Stimulated activated CD8-positive, alpha-beta memory T cell treated with anti-CD3 and anti-CD28 coated beads, Interleukin-2, amount 100 ng/mL, for 48 hours (primary cell): Measurements from ENCODE around the gene PADI1.
"Not testable (repeated sequence)": the region's sequence is repeated elsewhere in the genome, so short reads cannot be mapped to it uniquely, and the experiment has no call there.

Source experiments
- DNase-seq, 2 donors: peaks; one replicate each; pipeline ENCODE4 v3.0.0-alpha.2; 2020; ENCODE audit warnings: low read depth in 2 of 2

Gene PADI1

DNA sequence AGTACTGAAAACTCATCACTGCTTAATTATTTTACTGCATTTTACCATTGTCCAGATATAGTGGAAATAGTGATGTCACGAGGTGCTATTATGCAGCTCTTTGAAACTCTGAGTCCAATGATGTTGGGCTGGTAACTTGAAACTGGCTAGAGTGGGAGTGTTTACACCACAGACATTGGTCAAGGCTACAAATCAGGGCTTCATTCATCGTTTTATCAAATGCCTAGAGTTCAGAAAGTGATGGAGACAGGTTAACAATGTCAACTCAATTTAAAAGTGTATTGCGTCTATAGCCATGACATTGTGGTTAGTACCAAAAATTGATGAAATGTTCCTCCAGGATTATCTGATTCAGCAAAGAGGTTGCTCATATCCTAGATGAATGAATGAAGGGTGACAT is 12.7 kb downstream of the PADI1 start:
- DNase-seq: no peak

DNA sequence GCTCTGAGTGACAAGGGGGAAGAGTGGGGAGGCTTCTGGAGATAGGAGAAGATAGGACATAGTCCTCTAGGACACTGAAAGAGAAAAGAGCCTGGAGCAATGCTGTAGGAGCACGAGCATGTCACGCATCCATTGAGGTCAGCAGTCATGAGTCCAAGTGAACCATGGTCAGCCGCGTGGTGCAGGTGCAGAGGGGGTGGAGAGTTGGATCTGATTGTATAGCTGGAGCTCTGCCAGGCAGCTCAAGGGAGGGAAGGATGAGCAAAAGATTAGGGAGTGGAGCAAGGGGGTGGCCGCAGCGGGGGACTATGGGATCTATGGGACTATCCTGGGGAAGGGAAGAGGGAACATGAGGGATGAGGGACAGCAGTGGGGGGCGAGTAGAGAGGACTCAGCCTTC is 14.0 kb downstream of the PADI1 start:
- DNase-seq: no peak

DNA sequence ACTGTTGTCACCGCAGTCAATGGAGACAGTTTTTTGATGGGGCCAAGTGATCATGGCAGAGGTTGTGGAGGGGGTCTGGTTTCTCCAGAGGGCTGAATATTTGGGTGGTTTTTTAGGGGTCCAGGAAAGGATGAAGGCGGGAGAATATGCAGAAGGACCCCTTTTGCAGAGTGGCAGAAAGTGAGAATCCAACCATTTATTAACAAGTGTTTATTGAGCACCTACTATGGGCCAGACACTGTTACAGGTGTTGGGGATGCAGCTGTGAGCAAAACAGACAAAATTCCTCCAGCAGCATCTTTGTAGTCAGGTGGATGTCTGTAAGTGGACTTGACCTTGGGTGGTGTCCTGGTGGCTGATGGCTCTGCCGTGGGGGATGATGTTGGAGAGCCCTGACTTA is 15.4 kb downstream of the PADI1 start:
- DNase-seq: no peak

DNA sequence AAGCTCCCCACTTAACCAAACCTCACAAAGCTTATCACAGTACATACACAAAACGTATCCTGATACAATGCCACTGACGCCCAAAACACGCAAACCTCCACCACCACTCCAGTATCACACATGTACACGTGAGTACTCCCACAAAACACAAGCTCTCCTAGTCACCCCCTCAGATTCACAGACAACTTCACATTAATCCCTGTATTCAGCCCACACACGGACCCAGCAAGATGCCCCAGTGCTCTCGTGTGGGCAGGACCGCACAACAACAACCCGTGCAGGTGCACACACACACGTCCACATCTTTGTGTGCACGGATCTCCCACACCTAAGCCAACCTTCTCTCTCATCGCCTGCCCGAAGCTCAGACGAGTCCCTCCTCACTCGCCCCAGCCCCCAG is 17.6 kb downstream of the PADI1 start:
- no peak for DNase-seq

DNA sequence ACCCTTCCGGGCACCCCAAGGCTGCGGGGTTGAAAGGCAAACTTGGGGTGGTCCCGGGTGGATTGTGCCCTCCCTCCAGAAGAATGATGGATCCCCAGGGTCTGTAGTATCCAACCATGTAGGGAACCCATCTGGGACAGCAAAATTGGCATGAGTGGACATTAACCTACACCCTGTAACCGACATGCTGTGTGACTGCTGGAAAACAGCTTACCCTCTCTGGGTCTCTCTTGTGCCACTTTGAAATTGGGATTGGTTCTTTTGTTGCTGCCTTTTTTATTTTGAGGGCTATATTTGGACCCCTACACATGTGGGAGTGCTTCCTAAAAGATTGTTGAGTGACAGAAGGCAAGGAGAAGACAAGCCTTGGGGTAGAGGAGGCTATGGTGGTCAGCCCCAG is 19.5 kb downstream of the PADI1 start:
- DNase-seq: no peak

DNA sequence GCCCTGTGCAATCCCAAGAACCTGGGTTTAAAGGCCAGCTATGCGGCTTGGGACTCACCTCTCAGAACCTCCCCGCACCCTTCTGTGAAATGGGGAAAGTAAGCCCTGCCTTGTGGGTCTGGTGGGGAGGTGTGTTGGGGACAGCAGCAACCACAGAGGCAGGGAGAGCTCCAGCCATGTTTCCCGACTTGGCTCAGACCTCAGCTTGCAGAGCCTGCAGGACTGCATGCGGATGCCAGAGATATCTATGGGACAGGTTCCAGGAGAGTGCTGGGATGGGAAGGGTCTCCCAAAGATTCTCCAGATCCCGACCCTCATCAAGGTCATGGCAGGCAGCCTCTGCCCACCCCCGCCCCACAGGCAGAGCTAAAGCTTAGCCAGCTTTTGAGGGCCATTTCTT is 20.2 kb downstream of the PADI1 start:
- DNase-seq: no peak

DNA sequence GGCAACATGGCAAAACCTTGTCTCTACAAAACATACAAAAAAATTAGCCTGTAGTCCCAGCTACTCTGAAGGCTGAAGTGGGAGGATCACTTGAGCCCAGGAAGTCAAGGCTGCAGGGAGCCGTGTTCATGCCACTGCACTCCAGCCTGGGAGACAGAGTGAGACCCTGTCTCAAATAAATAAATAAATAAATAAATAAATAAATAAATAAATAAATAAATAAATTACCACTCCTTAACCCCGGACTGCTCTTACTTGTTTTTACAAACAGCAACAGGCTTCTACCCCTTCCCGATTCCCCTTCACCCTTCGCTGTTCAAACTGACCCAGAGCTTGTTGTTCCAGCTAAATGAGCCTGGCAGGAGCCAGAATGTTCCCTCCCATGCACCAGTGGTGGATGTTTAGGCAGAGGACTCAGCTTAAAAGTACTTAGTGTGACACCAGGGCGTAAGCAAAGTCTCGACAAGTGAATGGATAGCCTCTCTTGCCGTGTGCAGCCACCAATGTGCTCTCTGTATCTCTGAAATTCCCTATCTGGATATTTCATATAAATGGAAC is 22.5 kb downstream of the PADI1 start:
- no peak for DNase-seq

DNA sequence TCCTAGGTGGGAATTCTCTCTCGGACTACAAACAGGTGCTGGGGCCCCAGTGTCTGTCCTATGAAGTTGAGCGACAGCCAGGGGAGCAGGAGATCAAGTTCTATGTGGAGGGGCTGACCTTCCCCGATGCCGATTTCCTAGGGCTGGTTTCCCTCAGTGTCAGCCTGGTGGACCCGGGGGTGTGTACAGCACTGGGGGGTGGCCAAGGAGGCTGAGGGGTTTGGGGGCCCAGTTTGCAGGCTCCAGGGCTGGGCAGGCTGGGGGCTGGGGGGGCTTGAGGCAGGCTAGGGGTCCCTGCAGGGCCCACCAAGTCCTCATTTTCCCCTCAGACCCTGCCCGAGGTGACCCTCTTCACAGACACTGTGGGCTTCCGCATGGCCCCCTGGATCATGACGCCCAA is 23.7 kb downstream of the PADI1 start:
- no peak for DNase-seq

DNA sequence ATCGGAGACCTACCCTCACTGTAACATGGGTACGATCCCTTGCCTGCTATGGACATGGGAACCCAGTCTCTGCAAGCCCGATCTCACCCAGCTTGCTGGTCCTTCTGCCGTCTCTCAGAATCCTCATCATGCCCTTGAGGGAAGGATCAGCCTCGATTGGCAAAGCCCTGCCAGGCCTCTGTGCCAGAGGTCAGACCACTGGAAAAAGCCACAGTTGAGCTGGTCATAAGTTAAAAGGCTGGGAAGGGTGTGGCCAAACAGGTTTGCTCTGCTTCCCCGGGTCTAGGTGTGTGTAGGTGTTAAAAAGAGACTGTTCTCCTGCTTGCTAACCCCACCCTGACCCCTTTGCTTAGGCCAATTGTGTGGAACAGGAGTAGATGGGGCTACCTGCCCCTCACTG is 24.5 kb downstream of the PADI1 start:
- no peak for DNase-seq

DNA sequence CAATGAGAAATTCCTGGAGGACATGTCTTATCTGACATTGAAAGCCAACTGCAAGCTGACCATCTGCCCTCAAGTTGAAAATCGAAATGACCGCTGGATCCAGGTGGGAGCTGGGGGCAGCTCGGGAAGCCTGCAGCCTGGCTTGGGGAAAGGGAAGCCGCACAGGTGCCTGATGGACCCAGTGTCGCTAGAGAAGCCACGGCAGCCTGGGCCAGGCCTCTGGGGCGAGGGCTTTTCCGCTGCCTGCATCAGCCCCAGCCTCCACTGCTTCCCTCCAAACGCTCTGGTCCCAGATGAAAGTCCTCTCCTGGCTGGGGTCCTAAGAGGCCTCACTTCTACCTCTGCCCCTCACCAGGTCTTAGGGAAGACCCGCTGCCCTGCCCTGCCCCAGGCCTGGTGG is 25.2 kb downstream of the PADI1 start:
- DNase-seq: no peak

DNA sequence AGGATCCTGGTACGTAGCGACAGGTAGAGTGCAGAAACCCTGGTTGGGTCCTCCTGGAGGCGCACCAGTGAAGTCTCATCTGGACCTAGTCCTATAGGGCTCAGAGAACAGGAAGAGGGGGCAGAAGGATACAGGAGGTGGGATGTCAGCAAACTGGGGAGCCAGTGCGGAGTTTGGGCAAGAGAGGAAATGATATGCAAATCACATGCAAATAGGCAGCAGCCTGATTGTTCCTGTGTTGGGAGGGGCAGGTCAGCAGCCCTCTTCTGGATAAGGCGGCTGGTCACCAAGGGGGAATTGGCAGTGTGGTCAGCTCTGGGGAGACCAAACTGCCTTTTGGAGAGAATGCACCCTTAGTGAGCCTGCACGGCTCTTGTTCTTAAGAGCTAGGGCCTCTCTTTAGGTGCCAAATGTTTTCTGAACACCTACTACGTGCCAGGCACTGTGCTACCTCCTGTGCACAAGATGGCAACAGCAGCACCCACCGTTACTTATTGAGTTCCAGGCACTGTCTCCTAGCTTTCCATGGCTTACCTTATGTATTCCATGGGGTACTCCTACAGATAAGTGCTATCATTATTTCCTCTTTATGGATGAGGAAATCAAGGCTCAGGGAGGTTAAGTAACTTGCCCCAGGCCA is 25.9 kb downstream of the PADI1 start:
- DNase-seq: no peak

DNA sequence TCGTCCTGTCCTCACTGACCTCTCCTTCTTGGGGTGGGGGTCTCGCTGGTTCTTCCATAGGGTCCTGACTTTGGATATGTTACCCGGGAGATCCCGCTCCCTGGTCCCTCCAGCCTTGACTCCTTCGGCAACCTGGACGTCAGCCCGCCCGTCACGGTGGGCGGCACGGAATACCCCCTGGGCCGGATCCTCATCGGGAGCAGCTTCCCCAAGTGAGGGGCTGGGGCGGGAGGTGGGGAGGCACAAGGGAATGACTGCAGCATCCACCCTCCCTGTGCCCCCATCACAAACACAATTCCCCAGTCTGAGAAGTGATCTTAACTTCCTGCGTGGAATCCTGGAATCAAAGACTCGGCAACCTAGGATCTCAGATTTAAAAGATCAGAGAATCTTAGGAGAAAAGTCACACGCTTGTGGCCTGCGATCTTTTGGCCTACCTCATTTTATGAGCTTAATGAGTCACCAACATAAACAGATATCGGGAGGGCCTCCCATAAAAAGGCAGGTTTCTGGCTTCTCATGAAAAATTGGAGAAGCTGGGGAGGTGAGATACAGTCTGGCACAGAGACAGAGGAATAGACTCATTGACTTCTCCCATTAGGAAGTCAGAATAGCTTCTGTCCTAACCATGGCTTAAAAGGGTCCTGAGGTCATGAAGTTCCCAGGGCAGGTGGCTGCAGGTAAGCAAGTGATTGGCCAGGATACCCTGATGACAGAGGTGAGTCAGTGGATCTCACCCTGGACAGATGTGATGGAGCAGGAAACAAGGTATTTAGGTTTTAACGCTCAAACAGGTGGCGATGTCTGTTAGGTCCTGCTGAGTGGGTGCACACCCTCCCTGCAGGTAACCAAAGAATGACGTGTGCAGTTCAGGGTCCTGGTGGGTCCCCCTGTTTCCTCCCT is 28.1 kb downstream of the PADI1 start:
- no peak for DNase-seq

DNA sequence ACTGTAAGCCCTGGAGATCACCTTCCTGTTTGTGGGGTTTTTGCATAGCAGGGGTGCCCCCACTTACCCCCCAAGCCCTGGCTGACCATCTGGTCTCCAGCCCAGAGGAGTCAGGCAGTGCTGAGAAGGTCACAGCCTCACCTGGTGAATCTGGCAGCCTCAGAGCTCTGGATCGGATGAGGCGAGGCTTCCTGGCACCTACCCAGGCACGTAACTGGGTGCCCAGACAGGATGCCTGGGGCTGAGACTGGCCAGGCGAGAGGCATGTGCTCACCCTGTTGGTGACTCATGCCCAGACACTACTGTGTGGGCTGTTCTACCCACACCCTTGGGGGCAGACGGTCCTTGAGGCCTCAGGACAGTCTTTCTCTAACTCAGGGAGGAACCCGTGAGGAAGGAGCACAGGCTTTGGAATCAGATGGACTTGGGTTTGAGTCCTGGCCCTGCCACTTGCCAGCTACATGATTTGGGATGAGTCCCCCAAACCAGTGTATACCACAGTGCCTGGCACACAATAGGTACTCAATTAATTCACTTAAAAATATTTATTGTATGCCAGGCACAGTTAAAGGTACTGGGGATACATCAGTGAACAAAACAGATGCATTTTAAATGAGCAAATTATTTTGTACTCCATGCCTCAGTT is 28.9 kb downstream of the PADI1 start:
- no peak for DNase-seq

DNA sequence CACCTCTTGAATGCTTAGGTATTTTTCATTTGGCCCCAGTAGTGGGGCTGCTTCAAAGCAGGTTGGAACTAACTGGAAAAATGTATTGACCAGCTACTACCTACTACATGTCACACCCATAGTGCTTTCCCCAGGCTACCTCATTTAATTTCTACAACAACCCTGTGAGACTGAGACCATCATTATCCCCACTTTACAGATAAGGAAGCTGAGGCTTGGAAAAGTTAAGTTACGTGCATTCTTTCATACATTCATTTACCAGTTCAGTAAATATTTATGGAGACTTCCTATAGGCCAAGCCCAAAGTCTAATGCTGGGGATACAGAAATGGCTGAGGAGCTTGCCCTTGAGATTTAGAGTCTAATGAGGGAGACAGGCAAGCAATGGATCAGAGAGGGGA is 29.5 kb downstream of the PADI1 start:
- DNase-seq: no peak

DNA sequence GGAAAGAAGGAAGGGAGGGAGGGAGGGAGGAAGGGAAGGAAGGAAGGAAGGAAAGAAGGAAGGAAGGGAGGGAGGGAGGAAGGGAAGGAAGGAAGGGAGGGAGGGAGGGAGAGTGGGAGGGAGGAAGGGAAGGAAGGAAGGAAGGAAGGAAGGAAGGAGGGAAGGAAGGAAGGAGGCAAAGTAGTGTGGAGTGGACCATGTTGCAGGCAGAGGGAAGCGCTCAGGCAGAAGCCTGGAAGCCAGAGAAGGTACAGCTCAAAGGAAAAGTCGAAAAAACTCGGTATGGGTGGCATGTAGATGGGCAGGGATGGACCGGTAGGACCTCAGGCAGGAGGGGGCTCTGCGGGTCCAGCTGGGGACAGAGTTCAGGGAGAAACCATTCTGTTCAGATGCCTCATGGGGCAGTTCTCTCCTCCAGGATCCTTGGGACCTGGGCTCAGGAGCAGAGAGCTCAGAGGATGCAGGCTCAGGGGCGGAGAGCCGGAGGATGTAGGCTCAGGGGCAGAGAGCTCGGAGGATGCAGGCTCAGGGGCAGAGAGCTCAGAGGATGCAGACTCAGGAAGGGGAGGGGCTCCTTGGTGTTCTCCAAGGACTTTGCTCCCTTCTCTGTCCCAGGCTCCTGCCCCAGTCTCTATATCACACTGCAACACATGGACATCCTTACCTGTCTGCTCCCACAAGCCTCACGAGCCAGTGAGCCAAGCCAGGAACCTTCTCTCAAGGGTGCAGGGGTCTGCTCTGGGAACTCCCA is 30.4 kb downstream of the PADI1 start:
- DNase-seq: no peak

DNA sequence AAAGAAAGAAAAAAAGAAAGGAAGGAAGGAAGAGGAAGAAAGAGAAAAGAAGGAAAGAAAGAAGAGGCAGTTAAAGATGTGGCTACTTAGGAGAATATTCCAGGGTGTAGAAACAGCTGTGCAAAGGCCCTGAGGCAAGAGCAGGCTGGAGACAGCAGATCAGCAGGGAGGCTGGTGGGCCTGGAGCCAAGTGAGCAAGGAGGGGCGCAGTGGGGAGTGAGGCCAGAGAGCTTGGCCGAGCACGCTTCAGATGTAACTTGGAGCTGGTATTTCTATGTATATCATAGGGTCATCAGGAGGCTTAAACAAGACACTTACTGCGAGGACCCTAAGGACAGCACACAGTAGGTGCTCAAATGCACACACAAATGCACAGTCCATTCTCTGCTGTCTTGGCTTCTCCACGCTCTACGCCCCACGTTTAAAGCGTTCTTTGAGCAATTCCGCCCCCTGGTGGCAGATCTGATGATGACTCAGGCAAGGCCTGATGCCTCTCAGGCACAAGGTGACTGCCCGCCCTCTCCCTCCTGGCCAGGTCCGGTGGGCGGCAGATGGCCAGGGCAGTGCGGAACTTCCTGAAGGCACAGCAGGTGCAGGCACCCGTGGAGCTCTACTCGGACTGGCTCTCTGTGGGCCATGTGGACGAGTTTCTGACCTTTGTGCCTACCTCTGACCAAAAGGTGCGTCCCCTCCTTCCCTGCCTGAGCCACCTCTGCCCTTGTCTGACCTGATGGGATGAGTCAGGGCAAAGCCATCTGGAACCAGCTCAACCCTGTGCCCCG is 32.0 kb downstream of the PADI1 start:
- DNase-seq: peak; percentile 77 to 90

DNA sequence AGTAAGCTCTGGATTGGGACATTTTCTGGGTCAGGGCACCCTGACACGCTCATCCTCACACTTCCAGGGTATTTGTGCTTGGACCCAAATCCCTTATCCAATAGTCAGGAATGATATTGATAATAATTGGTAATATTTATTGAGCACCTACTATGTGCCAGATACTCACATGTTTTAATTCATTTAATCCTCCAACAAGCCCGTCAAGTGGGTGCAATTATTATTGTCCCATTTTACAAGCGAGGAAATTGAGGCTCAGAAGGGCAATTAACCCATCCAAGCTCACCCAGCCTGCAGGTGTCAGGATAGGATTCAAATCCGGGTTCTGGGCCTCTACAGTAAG is 32.6 kb downstream of the PADI1 start:
- DNase-seq: no peak

DNA sequence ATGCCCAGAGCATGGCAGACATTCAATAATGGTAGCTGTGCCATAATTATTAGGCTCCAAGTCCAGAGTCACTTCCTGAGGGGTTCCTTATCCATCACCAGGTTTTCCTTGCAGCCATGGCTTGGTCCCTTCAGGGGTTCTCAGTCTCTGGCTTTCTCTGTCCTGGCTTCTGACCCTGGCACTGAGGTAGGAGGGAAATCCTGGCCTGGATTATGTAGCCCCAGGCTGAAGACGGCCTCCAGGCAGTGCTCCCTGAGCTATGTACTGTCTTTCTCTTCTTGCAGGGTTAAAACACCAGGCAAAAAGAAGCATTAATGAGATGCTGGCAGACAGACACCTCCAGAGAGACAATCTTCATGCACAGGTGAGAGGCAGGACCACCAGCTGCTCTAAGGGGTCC is 34.5 kb downstream of the PADI1 start:
- no peak for DNase-seq

DNA sequence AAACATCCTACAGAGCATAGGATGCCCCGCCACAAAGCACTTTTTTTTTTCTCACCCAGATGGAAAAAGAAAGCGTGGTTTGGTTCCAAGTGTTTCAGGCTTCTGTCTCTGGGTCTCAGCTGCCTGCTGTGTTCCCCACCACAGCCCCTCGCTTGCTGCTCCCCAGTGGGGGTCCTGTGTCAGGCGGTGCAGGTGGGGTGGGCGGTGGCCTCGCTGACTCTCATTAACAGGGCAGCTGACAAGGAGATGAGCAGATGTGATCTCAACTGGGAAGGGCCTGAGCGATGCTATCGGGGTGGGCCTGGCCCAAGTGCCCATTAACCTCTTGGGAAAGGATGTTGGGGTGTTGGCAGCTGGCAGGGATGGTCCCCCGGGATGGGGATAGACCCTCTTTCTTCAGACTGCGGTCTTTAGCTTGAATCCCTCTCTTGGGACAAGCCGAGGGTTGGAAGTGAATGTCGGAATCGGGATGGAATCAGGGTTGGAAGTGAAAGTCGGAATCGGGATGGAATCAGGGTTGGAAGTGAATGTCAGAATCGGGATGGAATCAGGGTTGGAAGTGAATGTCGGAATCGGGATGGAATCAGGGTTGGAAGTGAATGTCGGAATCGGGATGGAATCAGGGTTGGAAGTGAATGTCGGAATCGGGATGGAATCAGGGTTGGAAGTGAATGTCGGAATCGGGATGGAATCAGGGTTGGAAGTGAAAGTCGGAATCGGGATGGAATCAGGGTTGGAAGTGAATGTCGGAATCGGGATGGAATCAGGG is 36.3 kb downstream of the PADI1 start:
- not testable (repeated sequence) for DNase-seq

DNA sequence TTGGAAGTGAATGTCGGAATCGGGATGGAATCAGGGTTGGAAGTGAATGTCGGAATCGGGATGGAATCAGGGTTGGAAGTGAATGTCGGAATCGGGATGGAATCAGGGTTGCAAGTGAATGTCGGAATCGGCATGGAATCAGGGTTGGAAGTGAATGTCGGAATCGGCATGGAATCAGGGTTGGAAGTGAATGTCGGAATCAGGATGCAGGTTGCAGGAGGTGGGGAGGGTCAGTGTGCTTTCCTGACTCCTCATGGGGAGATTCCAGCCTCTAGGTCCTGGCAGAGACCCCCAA is 36.8 kb downstream of the PADI1 start:
- DNase-seq: not testable (repeated sequence)

DNA sequence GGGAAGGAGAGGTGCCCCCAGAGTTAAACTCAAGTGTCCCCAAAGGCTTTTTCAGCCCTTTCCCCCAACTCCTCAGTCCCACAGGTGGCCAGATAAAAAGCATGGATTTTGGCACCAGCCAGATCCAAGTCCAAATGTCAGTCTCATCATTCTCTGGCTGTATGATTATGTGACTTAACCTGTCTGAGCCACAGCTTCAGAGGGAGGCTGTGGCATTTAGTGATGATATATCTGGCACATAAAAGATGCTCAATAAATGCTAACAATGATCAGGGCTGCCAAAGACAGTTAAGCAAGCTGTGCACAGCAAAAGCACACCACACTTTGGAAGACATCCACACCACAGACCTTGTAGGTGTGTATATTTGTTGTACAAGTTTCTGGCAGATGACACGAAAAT is 38.3 kb downstream of the PADI1 start:
- no peak for DNase-seq
